HG03095 (cell line): ENCODE results near the gene KRTAP10-3.
"Not testable (repeated sequence)": the region's sequence is repeated elsewhere in the genome, so short reads cannot be mapped to it uniquely, and the experiment has no call there.

Experiments
- ATAC-seq: cut with Tn5 transposase; IDR thresholded peaks from one replicate; pipeline ENCODE4 v1.9.1; 2021; ENCODE audit warnings: moderate library complexity; ENCODE audit not compliant: unreplicated experiment

The KRTAP10-3 gene

GRCh38 chr21:44558695-44559094, at the start of gene KRTAP10-3:
Gene KRTAP10-3, minus strand, starts transcription at chr21:44558795. Its CDS starts 80 bp downstream, at chr21:44558715.
- no peak for ATAC-seq

- ATAC-seq = no peak
Measured at GRCh38 chr21:44606495-44606894, 47.9 kb upstream of the KRTAP10-3 start.

GRCh38 chr21:44603911-44604310, 45.3 kb upstream of the KRTAP10-3 start:
- no peak for ATAC-seq

GRCh38 chr21:44603109-44603875, 44.7 kb upstream of the KRTAP10-3 start:
- ATAC-seq = no peak

GRCh38 chr21:44602463-44602850, 43.9 kb upstream of the KRTAP10-3 start:
- no peak for ATAC-seq

- ATAC-seq = no peak
Measured at GRCh38 chr21:44601596-44602462, 43.2 kb upstream of the KRTAP10-3 start.

- not testable (repeated sequence) for ATAC-seq
Measured at GRCh38 chr21:44601091-44601490, 42.5 kb upstream of the KRTAP10-3 start.

- ATAC-seq = not testable (repeated sequence)
Measured at GRCh38 chr21:44600118-44600978, 41.8 kb upstream of the KRTAP10-3 start, which contains the start of gene KRTAP10-7. Gene KRTAP10-7, plus strand, starts transcription at chr21:44600597. Its CDS starts 25 bp downstream, at chr21:44600622.

GRCh38 chr21:44599264-44600029, 40.9 kb upstream of the KRTAP10-3 start:
- ATAC-seq = no peak

- no peak for ATAC-seq
Measured at GRCh38 chr21:44598061-44598460, 39.5 kb upstream of the KRTAP10-3 start.

- ATAC-seq = no peak
Measured at GRCh38 chr21:44596068-44596725, 37.6 kb upstream of the KRTAP10-3 start.

- ATAC-seq = no peak
Measured at GRCh38 chr21:44595524-44595923, 36.9 kb upstream of the KRTAP10-3 start.

GRCh38 chr21:44594406-44594916, 35.9 kb upstream of the KRTAP10-3 start:
- no peak for ATAC-seq

GRCh38 chr21:44593598-44594405, 35.2 kb upstream of the KRTAP10-3 start:
- no peak for ATAC-seq

GRCh38 chr21:44592446-44593311, 34.1 kb upstream of the KRTAP10-3 start, which contains the start of gene KRTAP10-6:
Gene KRTAP10-6, minus strand, starts transcription at chr21:44592505. Its CDS starts 21 bp downstream, at chr21:44592484.
- ATAC-seq = no peak

GRCh38 chr21:44591801-44592130, 33.2 kb upstream of the KRTAP10-3 start:
- ATAC-seq = not testable (repeated sequence)
